IPS-18a (cell line): Measurements from ENCODE around the gene ARAP1.
A peak's percentile ranks its signal among the peaks of the same experiment; 100 is the strongest.

Source experiments
- H3K27ac ChIP-seq: one replicate; pipeline ENCODE4 v1.5.1; 2013; ENCODE audit warnings: low read length
- H3K27me3 ChIP-seq: one replicate; pipeline ENCODE4 v1.6.1; 2013; ENCODE audit warnings: mild to moderate bottlenecking, low read length; ENCODE audit not compliant: control insufficient read depth, insufficient read depth
- H3K36me3 ChIP-seq: one replicate; pipeline ENCODE4 v1.6.1; 2013; ENCODE audit warnings: low read depth, low read length; ENCODE audit not compliant: control insufficient read depth
- H3K4me1 ChIP-seq: one replicate; pipeline ENCODE4 v1.6.1; 2013; ENCODE audit warnings: low read depth, low read length; ENCODE audit not compliant: control insufficient read depth
- H3K4me3 ChIP-seq: one replicate; pipeline ENCODE4 v1.5.1; 2013; ENCODE audit warnings: low read length
- H3K9ac ChIP-seq: one replicate; pipeline ENCODE4 v1.6.1; 2013; ENCODE audit warnings: mild to moderate bottlenecking, low read length, moderate library complexity
- H3K9me3 ChIP-seq: one replicate; pipeline ENCODE4 v1.6.1; 2013; ENCODE audit warnings: low read depth, low read length; ENCODE audit not compliant: control insufficient read depth

ARAP1 gene

DNA sequence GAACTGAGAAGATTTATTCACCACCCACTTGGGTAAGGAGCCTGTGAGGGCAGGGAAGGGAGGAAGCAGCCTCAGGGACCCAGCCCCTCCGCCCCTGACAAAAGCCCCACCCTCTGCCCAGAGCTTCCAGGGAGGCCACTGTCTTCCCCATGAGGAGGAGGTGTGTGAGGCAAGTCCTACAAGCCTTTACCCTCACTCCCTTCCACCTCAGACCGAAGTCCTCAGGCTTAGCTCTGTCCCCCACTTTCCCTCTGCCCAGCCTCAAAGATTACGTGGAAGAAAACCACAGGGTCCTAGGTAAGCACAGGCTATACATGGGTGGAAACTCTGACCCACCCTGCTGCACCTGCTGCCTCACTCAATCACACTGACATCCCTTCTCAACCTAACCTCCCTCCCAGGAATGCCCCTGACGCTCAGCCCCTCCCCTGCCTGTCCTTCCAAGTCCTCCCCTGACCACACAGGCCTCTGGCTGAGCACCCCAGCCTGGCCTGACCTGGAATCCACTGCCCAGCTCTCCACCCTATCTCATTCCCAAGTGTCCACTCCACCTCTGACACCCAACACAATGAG lies 3.6 kb upstream of the ARAP1 start:
- no peak overlapping the region for H3K27ac ChIP-seq
- H3K9ac ChIP-seq, result no peak overlapping the region
- no peaks in the 10 kb centered on the region for H3K9me3 ChIP-seq
- no peaks in the 10 kb centered on the region for H3K36me3 ChIP-seq
- no peak overlapping the region for H3K4me3 ChIP-seq
- peaks cover 6% of the 10 kb centered on the region for H3K4me1 ChIP-seq
- H3K27me3 ChIP-seq, result no peaks in the 10 kb centered on the region

DNA sequence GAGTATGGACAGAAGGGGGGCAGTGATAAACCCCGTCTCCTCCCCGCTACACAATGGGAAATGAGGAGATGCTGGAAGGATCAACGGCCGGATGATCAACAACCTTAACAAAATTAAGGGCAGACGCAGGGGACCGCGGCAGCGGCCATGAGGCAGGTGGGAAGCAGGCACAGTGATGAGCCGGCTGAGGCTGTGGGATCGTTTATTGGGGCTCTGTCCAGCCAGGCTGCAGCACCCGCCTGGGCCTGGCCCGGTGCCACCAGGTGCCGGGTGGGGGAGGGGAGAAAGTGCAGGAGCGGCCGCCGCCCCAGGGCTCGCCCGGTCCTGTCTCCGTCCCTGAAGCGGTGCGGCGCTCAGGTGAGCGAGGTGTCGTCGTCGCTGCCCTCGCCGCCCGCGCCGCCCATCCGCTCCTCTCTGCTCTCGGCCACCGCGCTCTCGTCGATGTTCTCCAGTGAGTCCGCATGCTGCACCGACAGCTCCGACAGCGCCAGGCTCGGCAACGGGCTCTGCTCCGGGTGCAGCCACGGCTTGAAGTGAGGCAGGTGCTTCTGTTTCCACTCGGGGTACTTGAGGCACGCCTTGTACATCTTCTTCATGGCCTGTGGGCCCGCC lies 2.4 kb upstream of the ARAP1 start:
- Histone ChIP-seq H3K27me3 (no peaks in the 10 kb centered on the region), H3K9ac (no peak overlapping the region), H3K36me3 (no peaks in the 10 kb centered on the region), H3K4me1 (peaks cover 6% of the 10 kb centered on the region), H3K9me3 (no peaks in the 10 kb centered on the region), H3K27ac (no peak overlapping the region), H3K4me3 (no peak overlapping the region)

DNA sequence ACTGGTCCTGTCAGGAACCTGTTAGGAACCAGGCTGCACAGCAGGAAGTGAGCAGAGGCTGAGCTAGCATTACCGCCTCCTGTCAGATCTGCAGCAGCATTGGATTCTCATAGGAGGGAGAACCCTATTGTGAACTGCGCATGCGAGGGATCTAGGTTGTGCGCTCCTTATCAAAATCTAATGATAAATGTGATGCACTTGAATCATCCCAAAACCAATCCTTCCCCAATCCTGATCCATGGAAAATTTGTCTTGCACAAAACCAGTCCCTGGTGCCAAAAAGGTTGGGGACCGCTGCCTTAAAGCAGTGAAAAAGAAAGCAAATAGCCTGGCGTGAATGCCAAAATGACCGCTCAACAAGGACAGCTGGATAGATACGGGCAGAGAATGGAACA lies 1.9 kb upstream of the ARAP1 start:
- Histone ChIP-seq H3K27ac (no peak overlapping the region), H3K27me3 (no peaks in the 10 kb centered on the region), H3K36me3 (no peaks in the 10 kb centered on the region), H3K4me3 (no peak overlapping the region), H3K9me3 (no peaks in the 10 kb centered on the region), H3K9ac (no peak overlapping the region), H3K4me1 (peaks cover 6% of the 10 kb centered on the region)

DNA sequence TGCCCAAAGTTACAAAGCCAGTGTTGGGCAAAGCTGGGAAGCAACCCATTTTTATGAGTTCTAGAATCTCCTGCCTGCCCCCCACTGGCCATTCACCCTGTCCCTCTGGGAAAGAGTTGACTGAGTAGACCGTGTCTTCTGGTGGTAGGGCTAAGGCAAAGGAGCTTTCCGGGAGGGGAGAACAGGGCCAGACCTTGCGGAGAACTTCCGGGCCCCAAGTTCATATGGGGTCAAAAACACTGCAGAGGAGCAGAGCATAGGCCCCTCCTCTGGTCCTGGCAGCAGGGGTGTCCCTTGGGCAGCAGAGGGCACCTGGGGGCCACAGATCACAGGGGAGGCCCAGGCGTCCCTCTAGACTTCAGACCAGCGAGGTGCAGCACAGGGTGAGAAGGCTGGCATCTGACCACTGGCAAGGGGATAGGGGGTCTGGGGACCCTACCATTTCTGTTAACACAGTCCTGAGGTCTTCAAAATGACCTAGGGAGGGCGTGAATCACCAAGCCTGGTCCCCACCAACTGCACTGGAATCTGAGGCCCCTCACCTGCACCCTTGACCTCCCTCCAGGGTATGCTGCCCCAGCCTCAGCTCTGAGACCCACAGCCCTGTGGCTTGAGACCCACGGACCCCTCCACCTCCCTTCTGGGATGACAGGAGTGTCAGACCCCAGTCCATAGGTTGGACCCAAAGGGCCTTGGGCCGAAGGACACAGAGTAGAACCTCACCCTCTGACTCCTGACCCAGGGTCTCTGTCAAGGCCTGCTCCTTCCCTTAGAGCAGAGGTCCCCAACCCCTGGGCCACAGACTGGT lies 1.3 kb upstream of the ARAP1 start:
- no peaks in the 10 kb centered on the region for H3K36me3 ChIP-seq
- H3K9ac ChIP-seq, result no peak overlapping the region
- no peaks in the 10 kb centered on the region for H3K9me3 ChIP-seq
- H3K27me3 ChIP-seq, result no peaks in the 10 kb centered on the region
- H3K4me3 ChIP-seq, result peak overlapping the region; percentile 73
- peaks cover 6% of the 10 kb centered on the region for H3K4me1 ChIP-seq
- H3K27ac ChIP-seq, result no peak overlapping the region

- no peaks in the 10 kb centered on the region for H3K27me3 ChIP-seq
- peak overlapping the region; percentile 73 for H3K4me3 ChIP-seq
- H3K9ac ChIP-seq, result peak overlapping the region; percentile 76
- H3K4me1 ChIP-seq, result peaks cover 6% of the 10 kb centered on the region
- H3K36me3 ChIP-seq, result no peaks in the 10 kb centered on the region
- no peaks in the 10 kb centered on the region for H3K9me3 ChIP-seq
- peak overlapping the region; percentile 24 for H3K27ac ChIP-seq
These were observed 806 bp downstream of the ARAP1 start for GRCh38 chr11:72751116-72752087.

GRCh38 chr11:72750556-72751115 lies 1.6 kb downstream of the ARAP1 start:
- H3K27me3 ChIP-seq, result no peaks in the 10 kb centered on the region
- H3K4me1 ChIP-seq, result peaks cover 6% of the 10 kb centered on the region
- no peak overlapping the region for H3K27ac ChIP-seq
- H3K9me3 ChIP-seq, result no peaks in the 10 kb centered on the region
- H3K36me3 ChIP-seq, result no peaks in the 10 kb centered on the region
- peak overlapping the region; percentile 73 for H3K4me3 ChIP-seq
- H3K9ac ChIP-seq, result no peak overlapping the region

GRCh38 chr11:72750086-72750485 lies 2.1 kb downstream of the ARAP1 start:
- no peak overlapping the region for H3K9ac ChIP-seq
- H3K27me3 ChIP-seq, result no peaks in the 10 kb centered on the region
- no peaks in the 10 kb centered on the region for H3K9me3 ChIP-seq
- H3K4me1 ChIP-seq, result peaks cover 6% of the 10 kb centered on the region
- no peak overlapping the region for H3K27ac ChIP-seq
- no peaks in the 10 kb centered on the region for H3K36me3 ChIP-seq
- H3K4me3 ChIP-seq, result no peak overlapping the region

GRCh38 chr11:72747289-72747855 lies 4.8 kb downstream of the ARAP1 start:
- Histone ChIP-seq H3K36me3 (no peaks in the 10 kb centered on the region), H3K9ac (no peak overlapping the region), H3K9me3 (no peaks in the 10 kb centered on the region), H3K4me1 (no peaks in the 10 kb centered on the region), H3K27ac (no peak overlapping the region), H3K27me3 (no peaks in the 10 kb centered on the region), H3K4me3 (no peak overlapping the region)

- Histone ChIP-seq H3K27me3 (no peaks in the 10 kb centered on the region), H3K9ac (no peak overlapping the region), H3K36me3 (no peaks in the 10 kb centered on the region), H3K4me3 (no peak overlapping the region), H3K9me3 (no peaks in the 10 kb centered on the region), H3K4me1 (peaks cover 2% of the 10 kb centered on the region), H3K27ac (no peak overlapping the region)
These were observed 5.4 kb downstream of the ARAP1 start for GRCh38 chr11:72746821-72747220.

- Histone ChIP-seq H3K9me3 (no peaks in the 10 kb centered on the region), H3K4me1 (peaks cover 10% of the 10 kb centered on the region), H3K27me3 (no peaks in the 10 kb centered on the region), H3K4me3 (no peak overlapping the region), H3K27ac (no peak overlapping the region), H3K9ac (no peak overlapping the region), H3K36me3 (no peaks in the 10 kb centered on the region)
These were observed 6.2 kb downstream of the ARAP1 start for GRCh38 chr11:72745925-72746550.
